Measurements from ENCODE around the gene KDM4B.

- TF ChIP-seq CTCF (IDR thresholded peaks at IDR 0.05; ENCODE audit: low read depth, low read length, missing input control): no peak
- TF ChIP-seq MAX (IDR thresholded peaks at IDR 0.05): no peak
- no peak for TF ChIP-seq FOXA1 (IDR thresholded peaks at IDR 0.05)
- no peak for TF ChIP-seq JUND (IDR thresholded peaks at IDR 0.05)
Observed at GRCh38 chr19:4967738-4968461, 1.0 kb upstream of the KDM4B start.
